Activated B cell treated with CpG ODN at 0.5 μM for 24 hours (primary cell): Measurements from ENCODE around the gene COL19A1. TPM values are rescaled to one million over a fixed set of nuclear protein-coding genes. Genes with fewer than 3 reads are reported as not detected.

Source experiments
- ATAC-seq: fragments of 200-7000 bp; cut with Tn5 transposase; one replicate; pipeline ENCODE4 v1.10.0; 2021; ENCODE audit warnings: low read depth, mild to moderate bottlenecking, moderate library complexity
- CTCF ChIA-PET: fragments of 350-600 bp; sonication (Branson Sonifier 250); formaldehyde crosslinking; loops from one replicate; lab custom pipeline; 2021; ENCODE audit warnings: antibody characterized with exemption; lab: Charles Lee
- POLR2A ChIA-PET: fragments of 350-600 bp; sonication (Branson Sonifier 250); formaldehyde crosslinking; loops from one replicate; lab custom pipeline; 2021; ENCODE audit warnings: antibody characterized with exemption; lab: Charles Lee
- DNase-seq: peaks from one replicate; pipeline ENCODE4 v3.0.0; 2022
- H3K27ac Mint-ChIP-seq: one replicate; pipeline ENCODE4 v1.8.0; 2020; ENCODE audit warnings: mixed read lengths
- H3K27me3 Mint-ChIP-seq: one replicate; pipeline ENCODE4 v1.8.0; 2021; ENCODE audit warnings: mixed read lengths
- H3K36me3 Mint-ChIP-seq: one replicate; pipeline ENCODE4 v1.8.0; 2021; ENCODE audit warnings: low read depth, mixed read lengths
- H3K4me1 Mint-ChIP-seq: one replicate; pipeline ENCODE4 v1.8.0; 2021; ENCODE audit warnings: mixed read lengths
- H3K4me3 Mint-ChIP-seq: one replicate; pipeline ENCODE4 v1.8.0; 2020; ENCODE audit warnings: mild to moderate bottlenecking, mixed read lengths
- H3K9me3 Mint-ChIP-seq: one replicate; pipeline ENCODE4 v1.8.0; 2020; ENCODE audit warnings: mixed read lengths
- intact Hi-C: fragments of 100-400 bp; cut with micrococcal nuclease; formaldehyde crosslinking; loops from one replicate; pipeline ENCODE4 v1.15.1; 2024
- total RNA-seq: library from RNA; stranded (reverse); gene quantifications from 2 replicates; pipeline ENCODE4 v1.2.3, GENCODE V29; 2022
- TF ChIP-seq, protein P1 (sequence below): fragments of 200-600 bp; IDR thresholded peaks from one replicate; pipeline ENCODE4 v1.8.0; 2022; ENCODE audit warnings: antibody characterized with exemption, mild to moderate bottlenecking

Gene COL19A1
- total RNA-seq, 1 donor from 2014 or later, result 54.4 TPM

DNA sequence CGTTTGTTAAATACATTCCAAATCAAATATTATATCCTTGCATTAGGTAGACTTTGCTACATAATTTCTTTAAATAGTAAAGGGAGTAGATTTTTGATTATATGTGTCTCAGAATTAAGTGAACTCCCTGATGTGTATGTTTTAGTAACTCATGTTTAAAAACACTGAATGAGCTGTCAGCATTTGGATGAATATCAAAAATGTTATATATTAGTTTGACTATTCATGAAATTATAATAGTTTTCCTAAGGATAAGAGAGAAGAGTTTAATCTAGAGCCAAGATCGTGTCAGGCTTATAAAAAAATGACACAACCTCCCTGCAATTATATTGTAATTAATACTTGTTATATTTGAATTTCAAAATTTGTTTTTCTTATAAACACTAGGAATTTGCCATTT, 195.2 kb downstream of the COL19A1 start:
- POLR2A ChIA-PET, result no interaction called here
- no peaks in the 10 kb centered on the region for H3K9me3 Mint-ChIP-seq
- DNase-seq (no peak), ATAC-seq (no peak)
- H3K36me3 Mint-ChIP-seq, result peaks cover 34% of the 10 kb centered on the region
- H3K27ac Mint-ChIP-seq, result no peak overlapping the region
- TF ChIP-seq, protein P1, sequence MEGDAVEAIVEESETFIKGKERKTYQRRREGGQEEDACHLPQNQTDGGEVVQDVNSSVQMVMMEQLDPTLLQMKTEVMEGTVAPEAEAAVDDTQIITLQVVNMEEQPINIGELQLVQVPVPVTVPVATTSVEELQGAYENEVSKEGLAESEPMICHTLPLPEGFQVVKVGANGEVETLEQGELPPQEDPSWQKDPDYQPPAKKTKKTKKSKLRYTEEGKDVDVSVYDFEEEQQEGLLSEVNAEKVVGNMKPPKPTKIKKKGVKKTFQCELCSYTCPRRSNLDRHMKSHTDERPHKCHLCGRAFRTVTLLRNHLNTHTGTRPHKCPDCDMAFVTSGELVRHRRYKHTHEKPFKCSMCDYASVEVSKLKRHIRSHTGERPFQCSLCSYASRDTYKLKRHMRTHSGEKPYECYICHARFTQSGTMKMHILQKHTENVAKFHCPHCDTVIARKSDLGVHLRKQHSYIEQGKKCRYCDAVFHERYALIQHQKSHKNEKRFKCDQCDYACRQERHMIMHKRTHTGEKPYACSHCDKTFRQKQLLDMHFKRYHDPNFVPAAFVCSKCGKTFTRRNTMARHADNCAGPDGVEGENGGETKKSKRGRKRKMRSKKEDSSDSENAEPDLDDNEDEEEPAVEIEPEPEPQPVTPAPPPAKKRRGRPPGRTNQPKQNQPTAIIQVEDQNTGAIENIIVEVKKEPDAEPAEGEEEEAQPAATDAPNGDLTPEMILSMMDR, result no peak
- H3K4me1 Mint-ChIP-seq, result peaks cover 4% of the 10 kb centered on the region
- H3K27me3 Mint-ChIP-seq, result no peaks in the 10 kb centered on the region
- no peak overlapping the region for H3K4me3 Mint-ChIP-seq
- CTCF ChIA-PET, result no interaction called here
- intact Hi-C loops, result no loop called here

DNA sequence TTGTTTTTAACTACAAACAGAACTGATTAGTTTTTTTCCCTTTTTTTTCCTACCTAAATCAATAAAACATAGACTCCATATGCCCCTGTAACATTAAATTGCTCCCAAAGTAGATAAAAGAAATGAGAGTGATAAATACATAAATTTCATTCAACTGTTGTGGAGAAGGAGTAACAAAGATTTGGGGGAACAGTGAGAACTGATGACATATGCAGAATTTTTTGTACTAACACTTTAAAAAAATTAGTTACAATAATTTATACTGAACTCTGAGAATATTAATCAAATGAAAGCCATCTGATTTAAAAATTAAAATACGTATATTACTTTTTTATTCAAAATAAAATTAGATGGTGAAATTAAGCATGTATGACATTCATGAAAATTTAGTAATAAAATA, 195.7 kb downstream of the COL19A1 start:
- CTCF ChIA-PET, result no interaction called here
- DNase-seq (no peak), ATAC-seq (no peak)
- Mint-ChIP-seq H3K27me3 (no peaks in the 10 kb centered on the region), H3K9me3 (no peaks in the 10 kb centered on the region), H3K36me3 (peaks cover 31% of the 10 kb centered on the region), H3K4me3 (no peak overlapping the region), H3K4me1 (peaks cover 4% of the 10 kb centered on the region), H3K27ac (no peak overlapping the region)
- intact Hi-C loops, result no loop called here
- TF ChIP-seq, protein P1, result no peak
- POLR2A ChIA-PET, result no interaction called here

DNA sequence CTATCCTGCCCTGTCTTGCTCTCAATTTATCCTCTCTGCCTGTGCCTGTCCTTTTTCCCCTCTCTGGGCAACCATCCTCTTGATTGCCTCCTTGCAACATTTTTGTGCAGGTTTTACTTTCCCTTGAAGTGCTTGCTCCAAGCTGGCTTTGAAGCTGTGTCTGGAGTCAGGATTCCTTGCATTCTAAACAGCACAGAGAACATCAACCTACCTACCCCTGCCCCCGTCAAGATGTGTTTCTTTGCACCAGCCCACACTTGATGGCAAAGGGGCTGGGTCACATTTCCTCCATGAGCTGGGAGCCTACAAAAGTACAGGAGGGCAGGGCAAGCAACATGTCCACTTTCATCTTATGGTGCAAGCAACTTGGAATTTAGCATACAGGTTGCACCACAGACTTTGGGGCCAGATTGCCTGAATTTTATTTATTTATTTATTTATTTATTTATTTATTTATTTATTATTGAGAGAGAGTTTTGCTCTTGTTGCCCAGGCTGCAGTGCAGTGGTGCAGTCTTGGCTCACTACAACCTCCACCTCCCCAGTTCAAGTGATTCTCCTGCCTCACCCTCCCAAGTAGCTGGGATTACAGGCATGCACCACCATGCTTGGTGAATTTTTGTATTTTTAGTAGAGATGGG, 206.3 kb downstream of the COL19A1 start:
- intact Hi-C loops, result no loop called here
- Mint-ChIP-seq H3K9me3 (no peaks in the 10 kb centered on the region), H3K4me1 (no peaks in the 10 kb centered on the region), H3K27ac (no peak overlapping the region), H3K4me3 (no peak overlapping the region), H3K36me3 (peaks cover 43% of the 10 kb centered on the region), H3K27me3 (no peaks in the 10 kb centered on the region)
- POLR2A ChIA-PET, result no interaction called here
- TF ChIP-seq, protein P1, result no peak
- CTCF ChIA-PET, result no interaction called here
- DNase-seq (no peak), ATAC-seq (no peak)

DNA sequence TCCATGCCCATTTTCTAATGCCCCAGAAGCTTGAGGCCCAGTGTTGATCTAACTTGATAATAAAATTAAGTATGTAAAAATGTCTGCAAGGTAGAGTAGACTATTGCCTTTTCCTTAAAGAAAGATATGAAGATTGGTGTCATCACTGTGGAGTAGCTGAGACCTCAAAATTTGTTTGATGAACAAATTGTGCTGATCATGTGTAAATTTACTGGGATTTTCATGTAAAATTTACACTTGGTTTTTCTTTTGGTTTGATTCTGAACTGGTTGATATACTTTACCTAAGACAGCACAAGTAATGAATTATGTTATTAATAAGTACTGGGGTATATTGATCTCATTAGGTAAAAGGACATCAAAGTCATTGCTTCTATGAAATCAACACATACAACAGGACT, 207.3 kb downstream of the COL19A1 start:
- POLR2A ChIA-PET, result no interaction called here
- no peak for ATAC-seq
- no peak overlapping the region for H3K27ac Mint-ChIP-seq
- H3K4me3 Mint-ChIP-seq, result no peak overlapping the region
- CTCF ChIA-PET, result no interaction called here
- H3K27me3 Mint-ChIP-seq, result no peaks in the 10 kb centered on the region
- intact Hi-C loops, result no loop called here
- TF ChIP-seq, protein P1, result no peak
- DNase-seq, result no peak
- no peaks in the 10 kb centered on the region for H3K4me1 Mint-ChIP-seq
- peaks cover 46% of the 10 kb centered on the region for H3K36me3 Mint-ChIP-seq
- H3K9me3 Mint-ChIP-seq, result no peaks in the 10 kb centered on the region

DNA sequence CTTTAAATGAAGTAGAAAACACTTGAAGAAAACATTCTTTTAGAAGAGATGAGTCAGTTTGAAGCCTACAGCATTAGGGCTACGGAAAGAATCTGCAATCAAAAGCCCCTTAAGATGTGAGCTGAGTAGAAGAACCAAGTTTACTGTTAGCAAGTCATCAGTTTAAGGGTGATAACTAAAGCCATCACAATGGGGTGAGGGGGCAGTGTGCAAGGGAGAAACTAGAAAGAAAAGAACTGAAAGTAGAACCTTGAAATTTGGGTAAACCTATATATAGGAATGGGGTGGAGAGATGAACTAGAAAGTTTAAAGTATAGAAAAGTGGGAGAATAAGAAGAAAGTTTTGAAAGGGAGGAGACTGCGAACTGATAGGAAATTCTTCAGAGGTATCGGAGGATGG, 212.9 kb downstream of the COL19A1 start:
- no peak overlapping the region for H3K27ac Mint-ChIP-seq
- CTCF ChIA-PET, result no interaction called here
- ATAC-seq (no peak), DNase-seq (no peak)
- peaks cover 27% of the 10 kb centered on the region for H3K36me3 Mint-ChIP-seq
- H3K4me3 Mint-ChIP-seq, result no peak overlapping the region
- TF ChIP-seq, protein P1, result no peak
- intact Hi-C loops, result no loop called here
- H3K9me3 Mint-ChIP-seq, result no peaks in the 10 kb centered on the region
- POLR2A ChIA-PET, result no interaction called here
- no peaks in the 10 kb centered on the region for H3K27me3 Mint-ChIP-seq
- no peaks in the 10 kb centered on the region for H3K4me1 Mint-ChIP-seq
